Activated naive CD8-positive, alpha-beta T cell treated with anti-CD3 and anti-CD28 coated beads, Interleukin-2, amount 50 U/mL, for 16 hours (primary cell): Measurements from ENCODE around the gene PAK4.
"Not testable (repeated sequence)": the region's sequence is repeated elsewhere in the genome, so short reads cannot be mapped to it uniquely, and the experiment has no call there.

Experiments used
- DNase-seq: peaks from one replicate; pipeline ENCODE4 v3.0.0-alpha.2; 2020; ENCODE audit warnings: low read depth, low spot score

PAK4 gene

DNA sequence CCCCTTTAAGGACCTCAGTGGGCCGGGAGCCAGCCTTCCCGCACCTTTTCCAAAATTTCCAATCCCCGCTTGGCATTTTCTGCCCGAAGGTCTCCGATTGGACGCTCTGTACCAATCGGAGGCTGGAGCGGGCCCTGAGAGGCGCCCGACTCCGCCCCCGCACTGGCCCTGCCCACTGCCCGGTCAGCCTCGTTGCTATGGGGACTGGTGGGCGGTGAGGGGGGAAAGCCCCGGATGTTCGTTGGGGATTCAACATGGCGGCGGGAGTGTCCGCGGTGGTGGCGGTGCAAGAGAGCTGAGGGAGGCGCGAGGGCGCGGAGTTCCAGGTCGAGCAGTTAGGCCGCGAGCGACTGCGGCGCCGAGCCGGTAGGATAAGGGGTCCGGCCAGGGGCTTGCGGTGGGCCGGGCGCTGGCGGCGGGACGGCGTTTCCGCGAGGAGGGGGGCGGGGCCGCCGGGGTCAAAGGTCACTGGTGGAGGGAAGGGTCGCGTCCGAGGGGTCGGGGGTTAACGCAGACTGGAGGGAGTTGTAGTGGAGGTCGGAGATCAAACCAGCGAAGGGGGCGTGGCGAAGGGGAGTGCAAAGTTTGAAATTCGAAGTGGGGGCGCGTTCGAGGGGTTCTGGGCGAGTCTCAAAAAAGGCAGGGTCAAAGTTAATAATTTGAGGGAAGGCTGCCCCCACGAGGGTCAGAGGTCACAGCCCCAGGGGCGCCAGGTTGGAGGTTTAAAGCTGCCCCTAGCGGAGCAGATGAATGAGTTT is at the start of gene PAK4:
Gene PAK4, plus strand, starts transcription at position 233 of the 758 bp plus-strand sequence. CDS start 43,768 bp downstream, outside the sequence.
- DNase-seq: peak; percentile 93

DNA sequence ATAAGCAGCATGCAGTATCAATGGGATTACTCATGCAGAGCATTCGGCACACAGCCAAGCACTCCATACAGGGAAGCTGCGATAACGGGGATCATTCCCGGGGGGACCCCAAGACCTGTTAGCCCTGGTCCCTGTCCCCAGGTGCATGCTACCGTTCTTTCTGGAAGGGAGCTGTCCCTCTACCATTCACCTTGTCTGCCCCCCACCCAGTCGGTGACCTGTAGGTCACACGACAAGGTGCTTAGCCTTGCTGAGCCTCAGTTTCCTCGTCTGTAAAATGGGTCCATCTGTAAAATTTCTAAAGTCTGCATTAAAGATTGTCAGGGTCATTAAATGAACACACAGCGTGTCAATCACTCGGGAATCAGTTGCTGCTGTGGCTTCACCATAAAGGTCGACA is 48.3 kb upstream of the PAK4 start:
- no peak for DNase-seq

DNA sequence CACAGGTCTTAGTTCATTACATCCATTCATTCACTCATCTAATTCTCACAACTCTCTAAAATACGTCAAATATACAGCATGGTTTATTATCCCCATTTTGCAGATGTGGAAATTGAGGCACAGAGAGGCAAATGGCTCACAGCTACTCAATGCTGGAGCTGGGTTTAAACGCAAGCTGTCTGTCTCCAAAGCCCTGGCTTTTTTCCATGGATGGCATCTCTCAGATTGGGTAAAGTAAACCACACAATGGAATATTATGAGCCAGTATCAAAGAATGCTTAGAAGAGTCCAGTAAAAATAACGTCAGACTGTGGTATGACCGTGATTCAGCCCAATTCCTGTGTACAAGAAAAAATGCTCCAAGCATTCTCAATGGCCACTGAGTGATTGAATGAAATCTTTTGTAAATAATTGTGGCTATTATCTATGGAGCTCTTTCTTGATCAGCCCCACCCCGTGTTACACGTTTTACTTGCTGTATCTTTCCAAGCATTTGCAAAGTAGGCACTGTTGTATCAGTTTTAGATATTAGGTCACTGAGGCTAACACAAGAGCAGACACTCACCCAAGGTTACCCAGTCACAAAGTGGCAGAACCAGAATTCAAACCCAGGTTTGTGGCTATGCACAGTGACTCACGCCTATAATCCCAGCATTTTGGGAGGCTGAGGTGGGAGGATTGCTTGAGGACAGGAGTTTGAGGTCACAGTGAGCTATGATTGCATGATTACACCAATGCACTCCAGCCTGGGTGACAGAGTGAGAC is 47.0 kb upstream of the PAK4 start:
- DNase-seq: no peak

DNA sequence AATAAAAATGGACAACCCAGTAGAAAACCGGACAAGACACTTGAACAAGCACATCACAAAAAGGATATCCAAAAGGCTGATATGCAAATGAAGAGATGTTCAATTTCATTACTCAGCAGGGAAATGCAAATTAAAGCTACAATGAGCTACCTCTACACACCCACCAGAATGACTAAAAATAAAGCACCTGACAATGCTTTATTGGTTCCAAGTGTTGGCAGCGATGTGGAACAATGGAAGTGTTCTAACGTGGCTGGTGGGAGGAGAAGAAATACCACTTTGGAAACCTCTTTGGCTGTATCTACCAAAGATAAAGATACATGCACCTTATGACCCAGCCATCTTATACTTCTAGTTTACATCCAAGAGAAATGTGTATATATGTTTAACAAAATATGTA is 45.2 kb upstream of the PAK4 start:
- DNase-seq: no peak

DNA sequence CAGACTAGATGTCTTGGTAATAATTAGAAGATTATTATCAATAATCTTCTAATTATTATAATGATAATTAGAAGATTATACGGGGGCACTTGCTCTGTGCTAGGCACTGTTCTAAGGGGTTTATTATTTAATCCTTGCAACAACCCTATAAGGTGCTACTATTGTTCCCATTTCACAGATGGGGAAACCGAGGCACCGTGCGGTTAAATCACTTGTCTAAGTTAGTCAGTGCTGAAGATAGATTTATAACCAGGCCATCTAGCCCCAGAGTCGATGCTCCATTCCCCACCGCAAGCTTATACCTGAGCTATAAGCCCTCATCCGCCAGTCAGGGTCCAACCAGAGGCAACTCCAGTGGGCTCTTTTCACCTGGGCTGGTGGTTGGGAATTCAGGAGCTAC is 43.4 kb upstream of the PAK4 start:
- no peak for DNase-seq

DNA sequence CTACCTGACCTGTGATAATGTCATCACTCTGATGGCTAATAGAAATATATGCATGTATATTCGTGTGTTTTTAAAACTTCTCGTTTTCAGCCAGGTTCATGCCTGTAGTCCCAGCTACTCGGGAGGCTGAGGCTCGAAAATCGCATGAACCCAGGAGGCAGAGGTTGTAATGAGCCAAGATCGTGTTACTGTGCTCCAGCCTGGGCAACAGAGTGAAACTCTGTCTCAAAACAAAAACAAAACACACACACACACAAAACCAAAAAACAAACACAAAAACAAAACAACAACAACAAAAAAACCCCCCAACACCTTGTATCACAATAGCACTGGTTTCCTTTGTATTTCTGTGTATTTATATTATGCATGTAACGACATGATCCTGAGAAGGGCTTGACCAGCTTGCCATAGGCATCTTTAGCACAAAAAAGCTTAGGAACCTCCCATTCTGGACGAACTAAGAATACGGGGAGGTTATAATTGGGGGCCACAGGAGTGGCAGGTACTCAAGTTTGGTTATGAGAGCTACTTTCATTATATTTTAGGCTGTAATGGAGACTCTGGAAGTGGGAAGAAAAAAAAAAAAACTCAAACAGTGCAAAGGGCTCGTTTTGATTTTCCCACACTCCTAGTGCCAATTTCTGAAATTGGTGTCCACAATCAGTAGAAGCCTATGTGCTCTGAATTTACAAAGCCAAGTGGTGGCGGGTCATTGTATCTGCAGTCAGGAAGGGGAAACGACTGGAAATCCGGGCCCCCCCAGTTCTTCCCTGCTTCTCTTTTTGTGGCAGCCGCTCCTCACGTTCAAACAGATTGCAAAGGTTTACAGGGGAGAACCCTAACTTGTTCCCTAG is 42.6 kb upstream of the PAK4 start:
- no peak for DNase-seq

DNA sequence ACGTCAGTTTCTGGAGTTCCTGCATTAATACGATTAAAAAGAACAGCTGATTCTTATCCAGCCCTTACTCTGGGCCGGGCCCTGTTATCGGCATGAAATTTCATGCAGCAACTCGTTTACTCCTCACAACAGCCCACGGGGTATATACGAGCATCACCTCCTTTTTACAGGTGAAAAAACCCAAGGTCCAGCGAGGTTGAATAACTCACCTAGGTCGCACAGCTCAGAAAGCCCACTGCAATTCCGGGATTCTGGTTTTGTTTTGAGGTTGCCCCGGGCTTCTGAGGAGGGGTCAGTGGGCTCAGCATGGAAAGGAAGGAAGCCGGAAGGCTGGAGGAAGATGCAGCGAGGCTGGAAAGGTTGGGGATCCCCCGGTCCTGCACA is 42.0 kb upstream of the PAK4 start:
- DNase-seq: no peak

DNA sequence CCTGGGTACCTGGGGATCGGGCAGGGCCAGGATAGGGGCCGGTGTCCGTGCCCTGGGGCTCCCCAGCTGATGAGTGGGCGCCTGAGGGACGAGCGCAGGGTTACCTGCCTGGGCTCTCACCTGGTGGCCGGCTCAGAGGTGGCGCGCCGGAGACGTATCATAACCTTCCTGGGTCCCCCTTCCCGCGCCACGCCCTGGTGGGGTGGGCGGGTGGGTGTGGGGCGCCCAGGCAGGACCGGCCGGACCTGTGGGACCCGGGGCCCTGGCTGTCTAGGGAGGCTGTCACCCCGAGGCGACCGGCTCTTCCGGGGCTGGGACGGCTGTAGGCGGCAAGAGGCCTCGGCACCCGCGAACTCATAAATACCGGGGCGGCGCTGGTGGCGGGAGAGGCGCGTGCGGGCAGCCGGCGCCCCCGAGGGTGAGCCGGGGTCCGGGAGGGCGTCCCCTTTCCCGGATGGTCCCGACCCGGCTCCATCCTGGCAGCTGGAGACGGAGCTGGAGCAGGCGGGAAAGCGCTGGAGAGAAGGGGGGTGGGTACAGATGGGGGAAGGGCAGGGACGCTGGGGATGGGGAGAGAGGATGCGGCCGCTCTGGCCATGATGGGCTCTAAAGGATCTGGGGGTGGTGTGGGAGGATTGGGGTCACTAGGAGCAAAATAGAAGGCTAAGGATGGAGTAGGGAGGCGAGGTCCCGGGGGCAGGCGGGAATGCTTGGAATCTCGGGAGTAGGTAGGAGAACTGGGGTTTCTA is 41.4 kb upstream of the PAK4 start, which contains the start of gene ACP7:
Gene ACP7, plus strand, starts transcription at position 386 of the 749 bp plus-strand sequence. CDS start 902 bp downstream, outside the sequence.
- no peak for DNase-seq

DNA sequence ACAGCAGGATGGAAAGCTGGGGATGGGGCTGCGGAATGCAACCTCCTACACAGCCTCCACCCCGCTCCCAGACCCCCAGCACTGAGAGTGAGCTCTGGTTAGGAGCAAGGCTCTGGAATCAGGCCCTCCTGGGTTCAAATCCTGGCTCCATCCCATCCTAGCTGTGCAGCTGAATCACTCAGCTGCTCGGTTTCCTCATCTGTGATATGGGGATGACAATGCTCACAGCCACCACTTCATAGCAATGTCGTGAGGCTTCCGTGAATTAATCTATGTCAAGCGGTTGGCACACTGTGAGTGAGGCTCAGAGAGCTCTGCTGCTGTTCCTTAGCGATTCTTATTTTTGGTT is 40.9 kb upstream of the PAK4 start:
- no peak for DNase-seq

DNA sequence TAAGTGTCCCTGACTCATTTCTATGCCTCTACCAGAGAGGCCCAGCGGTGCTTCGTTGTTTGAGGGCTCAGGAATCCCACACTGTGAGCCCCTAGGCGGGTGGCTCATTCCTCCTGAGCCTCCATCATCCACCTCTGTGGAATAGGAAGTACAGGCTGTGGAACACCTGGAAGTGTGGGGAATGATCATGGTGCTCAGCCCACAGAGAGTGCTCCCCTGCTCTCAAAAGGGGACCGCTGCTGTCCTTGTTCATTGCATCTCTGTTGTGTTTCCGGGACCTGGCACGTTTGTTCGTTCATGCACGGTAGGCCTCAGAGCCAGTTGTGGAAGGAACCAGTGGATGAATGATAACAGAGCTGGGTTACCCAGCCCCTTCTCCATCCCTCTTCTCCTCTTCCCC is 40.2 kb upstream of the PAK4 start:
- DNase-seq: no peak

DNA sequence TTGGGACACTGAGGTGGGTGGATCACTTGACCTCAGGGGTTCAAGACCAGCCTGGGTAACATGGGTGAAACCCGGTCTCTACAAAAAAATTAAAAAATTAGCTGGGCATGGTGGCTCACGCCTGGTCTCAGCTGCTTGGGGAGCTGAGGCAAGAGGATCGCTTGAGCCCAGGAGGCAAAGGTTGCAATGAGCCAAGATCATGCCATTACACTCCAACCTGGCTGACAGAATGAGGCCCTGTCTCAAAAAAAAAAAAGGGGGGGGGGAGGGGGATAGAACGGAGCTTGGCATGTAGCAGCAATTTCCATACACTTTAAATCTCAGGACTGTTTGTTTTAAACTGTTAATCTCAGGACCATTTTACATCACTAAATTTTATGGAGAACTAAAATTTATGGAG is 39.2 kb upstream of the PAK4 start:
- no peak for DNase-seq

DNA sequence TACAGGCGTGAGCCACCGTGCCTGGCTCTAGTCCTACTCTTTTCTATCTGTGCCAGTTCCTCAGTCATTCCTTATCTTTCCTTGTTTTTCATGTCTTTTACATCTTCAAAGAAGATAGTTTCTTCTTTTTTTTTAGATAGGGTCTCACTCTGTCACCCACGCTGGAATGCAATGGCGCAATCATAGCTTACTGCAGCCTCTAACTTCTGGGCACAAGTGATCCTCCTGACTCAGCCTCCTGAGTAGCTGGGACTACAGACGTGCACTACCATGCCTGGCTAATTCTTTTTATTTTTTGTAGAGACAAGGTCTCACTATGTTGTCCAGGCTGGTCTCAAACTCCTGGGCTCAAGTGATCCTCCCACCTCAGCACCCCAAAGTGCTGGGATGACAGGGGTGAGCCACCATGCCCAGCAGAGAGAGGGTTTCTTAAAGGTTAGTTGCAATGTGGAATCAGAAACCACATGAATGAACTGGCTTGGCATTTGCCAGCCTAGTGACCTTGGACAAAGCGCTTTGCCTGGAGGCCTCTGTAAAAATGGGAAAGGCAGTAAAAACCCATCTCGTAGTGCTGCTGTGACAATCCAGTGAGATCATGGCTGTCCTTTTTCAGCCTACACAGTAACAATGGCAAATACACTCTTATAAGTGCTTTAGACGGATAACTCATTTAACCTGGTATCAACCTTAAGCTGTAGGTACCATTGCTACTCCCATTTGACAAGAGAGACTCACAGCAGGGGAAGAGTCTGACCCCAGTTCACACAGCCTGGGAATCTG is 37.5 kb upstream of the PAK4 start:
- no peak for DNase-seq

DNA sequence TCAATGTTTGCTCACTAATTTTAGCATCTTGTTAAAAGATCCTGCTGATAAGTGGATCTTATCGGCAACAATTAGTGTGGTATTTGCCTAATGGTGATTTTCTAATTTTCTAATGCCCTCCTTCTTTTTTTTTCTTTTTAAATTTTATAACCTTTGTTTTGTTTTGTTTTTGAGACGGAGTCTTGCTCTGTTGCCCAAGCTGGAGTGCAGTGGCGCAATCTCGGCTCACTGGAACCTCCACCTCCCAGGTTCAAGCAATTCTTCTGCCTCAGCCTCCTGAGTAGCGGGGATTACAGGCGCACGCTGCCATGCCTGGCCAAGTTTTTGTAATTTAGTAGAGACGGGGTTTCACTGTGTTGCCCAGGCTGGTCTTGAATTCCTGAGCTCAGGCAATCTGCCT is 35.6 kb upstream of the PAK4 start:
- not testable (repeated sequence) for DNase-seq

DNA sequence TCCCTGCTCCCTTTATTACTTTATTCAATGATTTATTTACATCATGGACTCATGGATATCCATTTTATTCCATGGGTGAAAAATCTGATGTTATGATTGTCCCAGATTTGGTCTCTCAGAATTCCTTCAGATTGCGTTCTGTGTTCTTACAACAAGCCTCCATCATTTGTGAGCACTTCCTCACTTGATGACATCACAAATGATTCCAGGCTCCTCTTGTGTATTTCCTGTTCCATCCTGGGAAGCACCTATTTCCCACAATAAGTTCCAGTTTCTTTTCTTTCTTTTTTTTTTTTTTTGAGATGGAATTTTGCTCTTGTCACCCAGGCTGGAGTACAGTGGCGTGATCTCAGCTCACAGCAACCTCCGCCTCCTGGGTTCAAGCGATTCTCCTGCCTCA is 34.7 kb upstream of the PAK4 start:
- DNase-seq: no peak

DNA sequence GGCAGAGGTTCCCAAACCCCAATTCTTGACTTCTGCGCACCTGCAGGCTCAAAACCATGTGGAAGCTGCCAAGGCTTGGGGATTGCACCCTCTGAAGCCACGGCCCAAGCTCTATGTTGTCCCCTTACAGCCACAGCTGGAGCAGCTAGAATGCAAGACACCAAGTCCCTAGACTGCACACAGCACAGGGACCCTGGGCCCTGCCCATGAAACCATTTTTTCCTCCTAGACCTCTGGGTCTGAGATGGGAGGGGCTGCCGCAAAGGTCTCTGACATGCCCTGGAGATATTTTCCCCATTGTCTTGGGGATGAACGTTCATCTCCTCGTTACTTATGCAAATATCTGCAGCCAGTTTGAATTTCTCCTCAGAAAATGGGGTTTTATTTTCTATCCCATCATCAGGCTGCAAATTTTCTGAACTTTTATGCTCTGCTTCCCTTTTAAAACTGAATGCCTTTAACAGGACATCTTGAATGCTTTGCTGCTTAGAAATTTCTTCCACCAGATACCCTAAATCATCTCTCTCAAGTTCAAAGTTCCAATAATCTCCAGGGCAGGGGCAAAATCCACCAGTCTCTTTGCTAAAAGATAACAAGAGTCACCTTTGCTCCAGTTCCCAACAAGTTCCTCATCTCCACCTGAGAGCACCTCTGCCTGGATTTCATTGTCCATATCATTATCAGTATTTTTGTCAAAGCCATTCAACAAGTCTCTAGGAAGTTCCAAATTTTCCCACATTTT is 29.6 kb upstream of the PAK4 start:
- not testable (repeated sequence) for DNase-seq

DNA sequence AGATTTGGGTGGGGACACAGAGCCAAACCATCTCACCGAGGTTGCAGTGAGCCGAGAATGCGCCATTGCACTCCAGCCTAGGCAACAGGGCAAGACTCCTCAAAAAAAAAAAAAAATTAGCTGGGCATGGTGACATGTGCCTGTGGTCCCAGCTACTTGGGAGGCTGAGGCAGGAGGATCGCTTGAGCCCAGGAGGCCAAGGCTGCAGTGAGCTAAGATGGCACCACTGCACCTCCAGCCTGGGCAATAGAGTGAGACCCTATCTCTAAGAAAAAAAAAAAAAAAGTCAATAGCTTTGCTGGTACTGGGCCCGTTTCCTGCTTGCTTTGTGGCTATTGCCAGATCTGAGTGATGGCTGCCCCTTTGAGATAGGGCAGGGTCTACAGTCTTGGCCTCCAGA is 28.3 kb upstream of the PAK4 start:
- no peak for DNase-seq

DNA sequence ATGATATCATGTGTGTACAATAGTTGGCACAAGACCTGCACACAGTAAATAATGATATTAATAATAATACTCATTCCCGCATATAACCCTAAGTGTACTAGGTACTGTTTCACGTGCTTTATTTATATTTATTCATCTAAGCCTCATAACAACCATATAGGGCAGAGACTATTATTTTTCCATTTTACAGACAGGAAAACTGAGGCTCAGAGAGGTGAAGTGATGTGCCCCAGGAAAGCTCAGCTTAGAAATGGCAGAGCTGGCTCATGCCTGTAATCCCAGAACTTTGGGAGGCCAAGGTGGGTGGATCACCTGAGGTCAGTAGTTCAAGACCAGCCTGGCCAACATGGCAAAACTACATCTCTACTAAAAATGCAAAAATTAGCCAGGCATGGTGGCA is 27.9 kb upstream of the PAK4 start:
- DNase-seq: no peak

DNA sequence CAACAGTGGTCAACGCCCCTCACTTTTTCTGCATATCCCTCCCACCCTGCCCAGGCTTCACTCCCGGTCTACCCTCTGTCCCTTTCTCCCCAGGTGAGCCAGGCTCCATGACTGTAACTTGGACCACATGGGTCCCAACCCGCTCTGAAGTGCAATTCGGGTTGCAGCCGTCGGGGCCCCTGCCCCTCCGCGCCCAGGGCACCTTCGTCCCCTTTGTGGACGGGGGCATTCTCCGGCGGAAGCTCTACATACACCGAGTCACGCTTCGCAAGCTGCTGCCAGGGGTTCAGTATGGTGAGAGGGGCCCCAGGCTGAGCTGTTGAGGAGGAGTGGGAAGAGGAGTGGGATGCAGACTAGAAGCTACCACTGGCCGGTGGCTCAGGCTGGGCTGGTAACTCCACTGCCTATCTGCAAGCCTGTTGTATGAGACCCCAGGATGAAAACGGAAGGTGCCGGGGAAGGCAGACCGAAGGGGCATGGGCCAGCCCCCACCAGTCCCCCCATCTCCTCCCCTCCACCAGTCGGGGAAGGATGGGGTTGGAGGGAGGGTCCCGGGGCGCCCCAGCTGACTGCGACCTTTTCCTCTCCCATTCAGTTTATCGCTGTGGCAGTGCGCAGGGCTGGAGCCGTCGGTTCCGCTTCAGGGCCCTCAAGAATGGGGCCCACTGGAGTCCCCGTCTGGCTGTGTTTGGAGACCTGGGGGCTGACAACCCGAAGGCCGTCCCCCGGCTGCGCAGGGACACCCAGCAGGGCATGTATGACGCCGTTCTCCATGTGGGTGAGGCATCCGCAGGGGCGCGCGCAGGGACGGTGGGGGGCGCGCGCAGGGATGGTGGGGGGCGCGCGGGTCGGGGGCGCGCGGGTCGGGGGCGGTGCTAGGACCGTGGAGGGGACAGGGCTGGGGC is 27.0 kb upstream of the PAK4 start:
- no peak for DNase-seq

DNA sequence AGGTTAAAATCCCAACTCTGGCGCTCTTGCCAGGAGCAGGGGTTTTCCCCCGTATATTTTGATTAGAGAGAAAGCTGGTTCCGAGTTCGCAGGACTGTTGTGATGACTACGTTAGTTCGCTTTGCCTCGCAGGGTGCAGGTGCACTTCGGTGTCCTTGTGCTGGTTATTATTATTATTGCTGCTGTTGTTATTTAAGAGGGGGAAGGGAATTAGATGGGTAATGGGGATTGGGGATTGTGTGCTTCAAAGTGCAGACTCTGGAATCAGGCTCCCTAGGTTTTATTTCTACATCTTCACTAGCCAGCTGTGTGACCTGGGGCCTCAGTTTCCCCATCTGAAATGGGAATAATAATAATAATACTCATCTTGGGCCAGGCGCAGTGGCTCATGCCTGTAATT is 26.2 kb upstream of the PAK4 start:
- DNase-seq: no peak
